Measurements from ENCODE around the gene EMC7. TPM values are rescaled to one million over a fixed set of nuclear protein-coding genes. Genes with fewer than 3 reads are reported as not detected.

The EMC7 gene
- total RNA-seq, 1 donor from 2014 or later: 47.4 TPM

- TF ChIP-seq CTCF (IDR thresholded peaks at IDR 0.05; ENCODE audit: partially characterized antibody, unreplicated experiment): no peak
- Mint-ChIP-seq H3K36me3 (ENCODE audit: unreplicated experiment) (no peaks in the 10 kb centered on the region), H3K27ac (ENCODE audit: unreplicated experiment) (no peak overlapping the region), H3K27me3 (ENCODE audit: unreplicated experiment) (peaks cover 8% of the 10 kb centered on the region), H3K9me3 (ENCODE audit: unreplicated experiment) (peaks cover 7% of the 10 kb centered on the region), H3K4me1 (ENCODE audit: low read depth, unreplicated experiment) (peaks cover 4% of the 10 kb centered on the region), H3K4me3 (ENCODE audit: unreplicated experiment) (peak overlapping the region; percentile 69)
- DNase-seq: no peak
Measured at GRCh38 chr15:34099914-34100313, 1.7 kb downstream of the EMC7 start.

GRCh38 chr15:34085746-34086145 lies 15.9 kb downstream of the EMC7 start:
- H3K27me3 Mint-ChIP-seq (ENCODE audit: unreplicated experiment): no peaks in the 10 kb centered on the region
- no peak overlapping the region for H3K4me3 Mint-ChIP-seq (ENCODE audit: unreplicated experiment)
- H3K9me3 Mint-ChIP-seq (ENCODE audit: unreplicated experiment): no peaks in the 10 kb centered on the region
- no peak overlapping the region for H3K27ac Mint-ChIP-seq (ENCODE audit: unreplicated experiment)
- no peaks in the 10 kb centered on the region for H3K36me3 Mint-ChIP-seq (ENCODE audit: unreplicated experiment)
- DNase-seq: no peak
- H3K4me1 Mint-ChIP-seq (ENCODE audit: low read depth, unreplicated experiment): no peaks in the 10 kb centered on the region
- no peak for TF ChIP-seq CTCF (IDR thresholded peaks at IDR 0.05; ENCODE audit: partially characterized antibody, unreplicated experiment)

- Mint-ChIP-seq H3K4me1 (ENCODE audit: low read depth, unreplicated experiment) (no peaks in the 10 kb centered on the region), H3K27me3 (ENCODE audit: unreplicated experiment) (no peaks in the 10 kb centered on the region), H3K36me3 (ENCODE audit: unreplicated experiment) (no peaks in the 10 kb centered on the region), H3K4me3 (ENCODE audit: unreplicated experiment) (no peak overlapping the region), H3K27ac (ENCODE audit: unreplicated experiment) (no peak overlapping the region), H3K9me3 (ENCODE audit: unreplicated experiment) (no peaks in the 10 kb centered on the region)
- no peak for TF ChIP-seq CTCF (IDR thresholded peaks at IDR 0.05; ENCODE audit: partially characterized antibody, unreplicated experiment)
- no peak for DNase-seq
Measured at GRCh38 chr15:34084086-34084485, 17.6 kb downstream of the EMC7 start.

- H3K9me3 Mint-ChIP-seq (ENCODE audit: unreplicated experiment): peaks cover 1% of the 10 kb centered on the region
- H3K27me3 Mint-ChIP-seq (ENCODE audit: unreplicated experiment): no peaks in the 10 kb centered on the region
- no peak overlapping the region for H3K4me3 Mint-ChIP-seq (ENCODE audit: unreplicated experiment)
- no peak overlapping the region for H3K27ac Mint-ChIP-seq (ENCODE audit: unreplicated experiment)
- H3K36me3 Mint-ChIP-seq (ENCODE audit: unreplicated experiment): no peaks in the 10 kb centered on the region
- H3K4me1 Mint-ChIP-seq (ENCODE audit: low read depth, unreplicated experiment): no peaks in the 10 kb centered on the region
- no peak for TF ChIP-seq CTCF (IDR thresholded peaks at IDR 0.05; ENCODE audit: partially characterized antibody, unreplicated experiment)
- no peak for DNase-seq
Measured at GRCh38 chr15:34079904-34080303, 21.8 kb downstream of the EMC7 start.

GRCh38 chr15:34078900-34079299 lies 22.8 kb downstream of the EMC7 start:
- Mint-ChIP-seq H3K27me3 (ENCODE audit: unreplicated experiment) (no peaks in the 10 kb centered on the region), H3K27ac (ENCODE audit: unreplicated experiment) (no peak overlapping the region), H3K4me1 (ENCODE audit: low read depth, unreplicated experiment) (no peaks in the 10 kb centered on the region), H3K9me3 (ENCODE audit: unreplicated experiment) (peaks cover 1% of the 10 kb centered on the region), H3K4me3 (ENCODE audit: unreplicated experiment) (no peak overlapping the region), H3K36me3 (ENCODE audit: unreplicated experiment) (no peaks in the 10 kb centered on the region)
- TF ChIP-seq CTCF (IDR thresholded peaks at IDR 0.05; ENCODE audit: partially characterized antibody, unreplicated experiment): no peak
- DNase-seq: no peak
